HepG2 (cell line): ENCODE data around the gene FABP1. TPM values are rescaled to one million over a fixed set of nuclear protein-coding genes. Genes with fewer than 3 reads are reported as not detected.

Source experiments
- CCAR2 ChIP-seq: fragments of 200-400 bp; formaldehyde crosslinking; optimal IDR thresholded peaks from 2 replicates; pipeline ENCODE3; 2018; ENCODE audit warnings: low read depth, mild to moderate bottlenecking, low read length, moderate library complexity
- ELF1 ChIP-seq: sonication (generic); formaldehyde crosslinking; IDR thresholded peaks from 2 replicates; pipeline ENCODE4 v1.4.0; 2020; ENCODE audit warnings: missing genetic modification reagents
- FOXM1 ChIP-seq: sonication (generic); formaldehyde crosslinking; IDR thresholded peaks from 2 replicates; pipeline ENCODE4 v1.5.0; 2020; ENCODE audit warnings: missing genetic modification reagents
- HOXA3 ChIP-seq: sonication (generic); formaldehyde crosslinking; IDR thresholded peaks from 2 replicates; pipeline ENCODE4 v1.5.0; 2020; ENCODE audit warnings: missing genetic modification reagents
- MIXL1 ChIP-seq: IDR thresholded peaks from 2 replicates; pipeline ENCODE4 v1.6.1; 2016
- MYC ChIP-seq: sonication (generic); formaldehyde crosslinking; IDR thresholded peaks from 2 replicates; pipeline ENCODE4 v1.9.0; 2021; ENCODE audit warnings: missing genetic modification reagents, borderline replicate concordance
- NCOA5 ChIP-seq: sonication (generic); formaldehyde crosslinking; IDR thresholded peaks from 2 replicates; pipeline ENCODE4 v1.4.0; 2020; ENCODE audit warnings: missing genetic modification reagents
- PAF1 ChIP-seq: IDR thresholded peaks from 2 replicates; pipeline ENCODE4 v1.6.1; 2016; ENCODE audit warnings: missing genetic modification reagents, missing compliant biosample characterization
- POLR2AphosphoS5 ChIP-seq: IDR thresholded peaks from 2 replicates; pipeline ENCODE4 v1.6.1; 2012; ENCODE audit warnings: low read depth, low read length
- SIN3A ChIP-seq: IDR thresholded peaks from 2 replicates; pipeline ENCODE4 v1.6.1; 2011; ENCODE audit warnings: low read depth, mild to moderate bottlenecking, control low read depth, low read length, borderline replicate concordance
- ZBTB7B ChIP-seq: sonication (generic); formaldehyde crosslinking; IDR thresholded peaks from 2 replicates; pipeline ENCODE4 v1.4.0; 2020; ENCODE audit warnings: missing genetic modification reagents
- ZNF138 ChIP-seq: sonication (generic); formaldehyde crosslinking; IDR thresholded peaks from 2 replicates; pipeline ENCODE4 v1.5.0; 2020; ENCODE audit warnings: mild to moderate bottlenecking, low read depth, missing genetic modification reagents
- ZNF180 ChIP-seq: sonication (generic); formaldehyde crosslinking; IDR thresholded peaks from 2 replicates; pipeline ENCODE4 v1.4.0; 2020; ENCODE audit warnings: low read depth, missing genetic modification reagents, borderline replicate concordance
- ZNF256 ChIP-seq: sonication (generic); formaldehyde crosslinking; conservative IDR thresholded peaks from 2 replicates; pipeline ENCODE4 v1.4.0; 2020; ENCODE audit warnings: missing genetic modification reagents
- ZNF562 ChIP-seq: sonication (generic); formaldehyde crosslinking; IDR thresholded peaks from 2 replicates; pipeline ENCODE4 v1.8.0; 2022; ENCODE audit warnings: missing genetic modification reagents, borderline replicate concordance
- ZNF7 ChIP-seq: IDR thresholded peaks from 2 replicates; pipeline ENCODE4 v1.6.1; 2016; ENCODE audit warnings: missing biosample characterization, missing genetic modification reagents
- ZNF709 ChIP-seq: sonication (generic); formaldehyde crosslinking; IDR thresholded peaks from 2 replicates; pipeline ENCODE4 v1.5.0; 2020; ENCODE audit warnings: mild to moderate bottlenecking, missing genetic modification reagents
- ZNF724P ChIP-seq: sonication (generic); formaldehyde crosslinking; IDR thresholded peaks from 2 replicates; pipeline ENCODE4 v1.8.0; 2022; ENCODE audit warnings: missing genetic modification reagents, borderline replicate concordance
- ZNF878 ChIP-seq: sonication (generic); formaldehyde crosslinking; IDR thresholded peaks from 2 replicates; pipeline ENCODE4 v1.8.1; 2023; ENCODE audit warnings: mild to moderate bottlenecking, missing genetic modification reagents, moderate library complexity
- polyA plus RNA-seq, 8 experiments: library from polyadenylated mRNA; depleted of rRNA in 3 of 8; stranded (reverse) in 7 of 8; unstranded in 1 of 8; fragments of >200 nt; fragmentation: Illumina TruSeq in 4 of 8; extraction: Trizol in 4 of 8; gene quantifications; 2 replicates each; pipeline versions ENCODE4 v1.2.1 to v1.2.3, GENCODE V29; 2011 to 2016; ENCODE audit warnings: low read depth in 4 of 8, missing spikeins in 1 of 8, mixed read lengths in 1 of 8; ENCODE audit not compliant: insufficient read depth in 1 of 8
- total RNA-seq, 5 experiments: library from RNA; depleted of rRNA; stranded (reverse); fragments of >200 nt; fragmentation: Illumina TruSeq; extraction: Trizol; gene quantifications; 2 replicates each; pipeline ENCODE4 v1.2.3, GENCODE V29; 2016; ENCODE audit warnings: low read depth in 1 of 5
- TF ChIP-seq, protein P1 (sequence below): sonication (generic); formaldehyde crosslinking; IDR thresholded peaks from 2 replicates; pipeline ENCODE4 v1.9.0; 2021; ENCODE audit warnings: missing genetic modification reagents, mild to moderate bottlenecking, borderline replicate concordance
- TF ChIP-seq, protein P2 (sequence below): sonication (generic); formaldehyde crosslinking; IDR thresholded peaks from 2 replicates; pipeline ENCODE4 v1.8.1; 2022; ENCODE audit warnings: low read depth, mild to moderate bottlenecking, missing genetic modification reagents
- TF ChIP-seq, protein P3 (sequence below): sonication (generic); formaldehyde crosslinking; IDR thresholded peaks from 2 replicates; pipeline ENCODE4 v1.4.0; 2020; ENCODE audit warnings: mild to moderate bottlenecking, missing genetic modification reagents, borderline replicate concordance

Gene FABP1
- total and polyA plus RNA-seq, 2 of the 13 experiments (the other 11 are each of a cell fraction or from before 2014, with no cell fraction given) = 644 to 1,608 TPM

DNA sequence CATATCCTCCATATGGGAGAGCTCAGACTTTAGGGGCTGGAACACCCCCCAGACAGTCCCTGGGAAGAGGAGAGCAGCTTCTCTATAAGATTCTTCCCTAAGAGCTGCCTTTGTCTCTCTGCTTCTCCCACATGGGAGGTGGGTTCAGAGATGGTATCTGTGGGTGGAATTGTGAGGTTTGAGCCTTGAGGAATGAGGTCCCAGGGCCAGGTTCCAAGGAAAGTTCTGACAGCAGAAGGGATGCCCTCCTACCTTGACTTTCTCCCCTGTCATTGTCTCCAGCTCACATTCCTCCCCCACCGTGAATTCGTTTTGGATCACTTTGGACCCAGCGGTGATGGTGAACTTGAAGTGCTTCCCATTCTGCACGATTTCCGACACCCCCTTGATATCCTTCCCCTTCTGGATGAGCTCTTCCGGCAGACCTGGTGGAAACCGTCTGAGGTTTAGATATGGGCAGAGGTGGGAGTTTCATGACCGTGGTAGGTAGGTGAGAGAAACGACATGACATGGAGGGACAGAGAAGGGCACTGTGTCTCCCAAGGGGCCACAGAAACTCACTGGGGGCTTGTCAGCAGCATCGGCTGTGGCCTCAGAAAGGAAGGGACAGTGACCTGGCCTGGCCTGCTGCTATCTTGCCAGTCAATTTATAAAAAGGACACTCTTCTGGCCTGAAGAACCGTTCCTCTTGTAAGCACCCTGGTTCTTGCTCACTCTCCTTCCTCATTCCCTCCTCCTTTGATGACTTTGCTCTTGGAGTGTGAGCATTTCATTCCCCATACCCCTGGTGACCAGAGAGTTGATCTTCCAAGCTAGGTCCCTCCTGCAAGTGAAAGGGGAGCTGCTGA is 1.7 kb downstream of the FABP1 start (continued):
- TF ChIP-seq NCOA5 (CRISPR knock-in tag) = no peak
- TF ChIP-seq ZNF138 = 0 out of 2 replicates have a peak, but pooled peaks have one; percentile 27
- no peak for TF ChIP-seq ZNF878
- TF ChIP-seq ZNF7 (CRISPR knock-in tag) = no peak
- peak; percentile 20 for TF ChIP-seq POLR2AphosphoS5
- TF ChIP-seq MIXL1 (CRISPR knock-in tag) = no peak
- no peak for TF ChIP-seq ZNF562 (CRISPR knock-in tag)
- TF ChIP-seq FOXM1 = no peak
- peak; percentile 91 for TF ChIP-seq PAF1 (CRISPR knock-in tag)
- TF ChIP-seq ZNF180 (CRISPR knock-in tag) = no peak
- 0 out of 2 replicates have a peak, but pooled peaks have one; percentile 20 for TF ChIP-seq HOXA3 (CRISPR knock-in tag)
- TF ChIP-seq ZNF724P (CRISPR knock-in tag) = no peak
- no peak for TF ChIP-seq ZBTB7B (CRISPR knock-in tag)
- no peak; the same call in 1 of the 2 replicates for TF ChIP-seq MYC (CRISPR knock-in tag)
- TF ChIP-seq CCAR2 = no peak
- TF ChIP-seq, protein P1, sequence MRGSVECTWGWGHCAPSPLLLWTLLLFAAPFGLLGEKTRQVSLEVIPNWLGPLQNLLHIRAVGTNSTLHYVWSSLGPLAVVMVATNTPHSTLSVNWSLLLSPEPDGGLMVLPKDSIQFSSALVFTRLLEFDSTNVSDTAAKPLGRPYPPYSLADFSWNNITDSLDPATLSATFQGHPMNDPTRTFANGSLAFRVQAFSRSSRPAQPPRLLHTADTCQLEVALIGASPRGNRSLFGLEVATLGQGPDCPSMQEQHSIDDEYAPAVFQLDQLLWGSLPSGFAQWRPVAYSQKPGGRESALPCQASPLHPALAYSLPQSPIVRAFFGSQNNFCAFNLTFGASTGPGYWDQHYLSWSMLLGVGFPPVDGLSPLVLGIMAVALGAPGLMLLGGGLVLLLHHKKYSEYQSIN (CRISPR knock-in tag) = no peak; the same call in 1 of the 2 replicates
- 0 out of 2 replicates have a peak, but pooled peaks have one; percentile 10 for TF ChIP-seq ZNF709 (CRISPR knock-in tag)
- TF ChIP-seq, protein P2, sequence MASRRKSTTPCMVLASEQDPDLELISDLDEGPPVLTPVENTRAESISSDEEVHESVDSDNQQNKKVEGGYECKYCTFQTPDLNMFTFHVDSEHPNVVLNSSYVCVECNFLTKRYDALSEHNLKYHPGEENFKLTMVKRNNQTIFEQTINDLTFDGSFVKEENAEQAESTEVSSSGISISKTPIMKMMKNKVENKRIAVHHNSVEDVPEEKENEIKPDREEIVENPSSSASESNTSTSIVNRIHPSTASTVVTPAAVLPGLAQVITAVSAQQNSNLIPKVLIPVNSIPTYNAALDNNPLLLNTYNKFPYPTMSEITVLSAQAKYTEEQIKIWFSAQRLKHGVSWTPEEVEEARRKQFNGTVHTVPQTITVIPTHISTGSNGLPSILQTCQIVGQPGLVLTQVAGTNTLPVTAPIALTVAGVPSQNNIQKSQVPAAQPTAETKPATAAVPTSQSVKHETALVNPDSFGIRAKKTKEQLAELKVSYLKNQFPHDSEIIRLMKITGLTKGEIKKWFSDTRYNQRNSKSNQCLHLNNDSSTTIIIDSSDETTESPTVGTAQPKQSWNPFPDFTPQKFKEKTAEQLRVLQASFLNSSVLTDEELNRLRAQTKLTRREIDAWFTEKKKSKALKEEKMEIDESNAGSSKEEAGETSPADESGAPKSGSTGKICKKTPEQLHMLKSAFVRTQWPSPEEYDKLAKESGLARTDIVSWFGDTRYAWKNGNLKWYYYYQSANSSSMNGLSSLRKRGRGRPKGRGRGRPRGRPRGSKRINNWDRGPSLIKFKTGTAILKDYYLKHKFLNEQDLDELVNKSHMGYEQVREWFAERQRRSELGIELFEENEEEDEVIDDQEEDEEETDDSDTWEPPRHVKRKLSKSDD (CRISPR knock-in tag) = 0 out of 2 replicates have a peak, but pooled peaks have one; percentile 7
- TF ChIP-seq SIN3A = no peak
- TF ChIP-seq, protein P3, sequence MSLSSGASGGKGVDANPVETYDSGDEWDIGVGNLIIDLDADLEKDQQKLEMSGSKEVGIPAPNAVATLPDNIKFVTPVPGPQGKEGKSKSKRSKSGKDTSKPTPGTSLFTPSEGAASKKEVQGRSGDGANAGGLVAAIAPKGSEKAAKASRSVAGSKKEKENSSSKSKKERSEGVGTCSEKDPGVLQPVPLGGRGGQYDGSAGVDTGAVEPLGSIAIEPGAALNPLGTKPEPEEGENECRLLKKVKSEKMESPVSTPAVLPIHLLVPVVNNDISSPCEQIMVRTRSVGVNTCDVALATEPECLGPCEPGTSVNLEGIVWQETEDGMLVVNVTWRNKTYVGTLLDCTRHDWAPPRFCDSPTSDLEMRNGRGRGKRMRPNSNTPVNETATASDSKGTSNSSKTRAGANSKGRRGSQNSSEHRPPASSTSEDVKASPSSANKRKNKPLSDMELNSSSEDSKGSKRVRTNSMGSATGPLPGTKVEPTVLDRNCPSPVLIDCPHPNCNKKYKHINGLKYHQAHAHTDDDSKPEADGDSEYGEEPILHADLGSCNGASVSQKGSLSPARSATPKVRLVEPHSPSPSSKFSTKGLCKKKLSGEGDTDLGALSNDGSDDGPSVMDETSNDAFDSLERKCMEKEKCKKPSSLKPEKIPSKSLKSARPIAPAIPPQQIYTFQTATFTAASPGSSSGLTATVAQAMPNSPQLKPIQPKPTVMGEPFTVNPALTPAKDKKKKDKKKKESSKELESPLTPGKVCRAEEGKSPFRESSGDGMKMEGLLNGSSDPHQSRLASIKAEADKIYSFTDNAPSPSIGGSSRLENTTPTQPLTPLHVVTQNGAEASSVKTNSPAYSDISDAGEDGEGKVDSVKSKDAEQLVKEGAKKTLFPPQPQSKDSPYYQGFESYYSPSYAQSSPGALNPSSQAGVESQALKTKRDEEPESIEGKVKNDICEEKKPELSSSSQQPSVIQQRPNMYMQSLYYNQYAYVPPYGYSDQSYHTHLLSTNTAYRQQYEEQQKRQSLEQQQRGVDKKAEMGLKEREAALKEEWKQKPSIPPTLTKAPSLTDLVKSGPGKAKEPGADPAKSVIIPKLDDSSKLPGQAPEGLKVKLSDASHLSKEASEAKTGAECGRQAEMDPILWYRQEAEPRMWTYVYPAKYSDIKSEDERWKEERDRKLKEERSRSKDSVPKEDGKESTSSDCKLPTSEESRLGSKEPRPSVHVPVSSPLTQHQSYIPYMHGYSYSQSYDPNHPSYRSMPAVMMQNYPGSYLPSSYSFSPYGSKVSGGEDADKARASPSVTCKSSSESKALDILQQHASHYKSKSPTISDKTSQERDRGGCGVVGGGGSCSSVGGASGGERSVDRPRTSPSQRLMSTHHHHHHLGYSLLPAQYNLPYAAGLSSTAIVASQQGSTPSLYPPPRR = peak; percentile 7; the same call in 1 of the 2 replicates
- no peak for TF ChIP-seq ZNF256 (CRISPR knock-in tag)
- no peak for TF ChIP-seq ELF1 (CRISPR knock-in tag)
